ENCODE data around the gene POLQ. TPM values are rescaled to one million over a fixed set of nuclear protein-coding genes. Genes with fewer than 3 reads are reported as not detected.

Gene POLQ
- total and polyA plus RNA-seq, 4 donors, result 0.10 to 13.2 (median 0.22) TPM

- H3K4me3 ChIP-seq (ENCODE audit: low read depth in 1 of 3, low read length in 3 of 3), result no peak overlapping the region
- WGBS, result 97% methylated on average over 1 of the region's 1 CpG
- TF ChIP-seq RAD21 (IDR thresholded peaks at IDR 0.05) (no peak), FOXA2 (IDR thresholded peaks at IDR 0.05) (no peak), YY1 (IDR thresholded peaks at IDR 0.05) (no peak), TAF1 (conservative IDR thresholded peaks at IDR 0.05) (no peak), FOXA1 (IDR thresholded peaks at IDR 0.05) (no peak), GABPA (IDR thresholded peaks at IDR 0.05 in 1 of 2, conservative IDR thresholded peaks at IDR 0.05 in 1 of 2) (no peak), CTCF (IDR thresholded peaks at IDR 0.05; ENCODE audit: low read depth, low read length, missing input control) (no peak), JUND (IDR thresholded peaks at IDR 0.05) (no peak), EGR1 (IDR thresholded peaks at IDR 0.05; ENCODE audit: low read depth in 2 of 2) (no peak), MAX (IDR thresholded peaks at IDR 0.05) (no peak), HNF4G (IDR thresholded peaks at IDR 0.05) (no peak)
- TF ChIP-seq, protein P1, sequence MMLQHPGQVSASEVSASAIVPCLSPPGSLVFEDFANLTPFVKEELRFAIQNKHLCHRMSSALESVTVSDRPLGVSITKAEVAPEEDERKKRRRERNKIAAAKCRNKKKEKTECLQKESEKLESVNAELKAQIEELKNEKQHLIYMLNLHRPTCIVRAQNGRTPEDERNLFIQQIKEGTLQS (IDR thresholded peaks at IDR 0.05), result no peak
- TF ChIP-seq, protein P2, sequence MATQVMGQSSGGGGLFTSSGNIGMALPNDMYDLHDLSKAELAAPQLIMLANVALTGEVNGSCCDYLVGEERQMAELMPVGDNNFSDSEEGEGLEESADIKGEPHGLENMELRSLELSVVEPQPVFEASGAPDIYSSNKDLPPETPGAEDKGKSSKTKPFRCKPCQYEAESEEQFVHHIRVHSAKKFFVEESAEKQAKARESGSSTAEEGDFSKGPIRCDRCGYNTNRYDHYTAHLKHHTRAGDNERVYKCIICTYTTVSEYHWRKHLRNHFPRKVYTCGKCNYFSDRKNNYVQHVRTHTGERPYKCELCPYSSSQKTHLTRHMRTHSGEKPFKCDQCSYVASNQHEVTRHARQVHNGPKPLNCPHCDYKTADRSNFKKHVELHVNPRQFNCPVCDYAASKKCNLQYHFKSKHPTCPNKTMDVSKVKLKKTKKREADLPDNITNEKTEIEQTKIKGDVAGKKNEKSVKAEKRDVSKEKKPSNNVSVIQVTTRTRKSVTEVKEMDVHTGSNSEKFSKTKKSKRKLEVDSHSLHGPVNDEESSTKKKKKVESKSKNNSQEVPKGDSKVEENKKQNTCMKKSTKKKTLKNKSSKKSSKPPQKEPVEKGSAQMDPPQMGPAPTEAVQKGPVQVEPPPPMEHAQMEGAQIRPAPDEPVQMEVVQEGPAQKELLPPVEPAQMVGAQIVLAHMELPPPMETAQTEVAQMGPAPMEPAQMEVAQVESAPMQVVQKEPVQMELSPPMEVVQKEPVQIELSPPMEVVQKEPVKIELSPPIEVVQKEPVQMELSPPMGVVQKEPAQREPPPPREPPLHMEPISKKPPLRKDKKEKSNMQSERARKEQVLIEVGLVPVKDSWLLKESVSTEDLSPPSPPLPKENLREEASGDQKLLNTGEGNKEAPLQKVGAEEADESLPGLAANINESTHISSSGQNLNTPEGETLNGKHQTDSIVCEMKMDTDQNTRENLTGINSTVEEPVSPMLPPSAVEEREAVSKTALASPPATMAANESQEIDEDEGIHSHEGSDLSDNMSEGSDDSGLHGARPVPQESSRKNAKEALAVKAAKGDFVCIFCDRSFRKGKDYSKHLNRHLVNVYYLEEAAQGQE (IDR thresholded peaks at IDR 0.05), result no peak
- TF ChIP-seq, protein P3, sequence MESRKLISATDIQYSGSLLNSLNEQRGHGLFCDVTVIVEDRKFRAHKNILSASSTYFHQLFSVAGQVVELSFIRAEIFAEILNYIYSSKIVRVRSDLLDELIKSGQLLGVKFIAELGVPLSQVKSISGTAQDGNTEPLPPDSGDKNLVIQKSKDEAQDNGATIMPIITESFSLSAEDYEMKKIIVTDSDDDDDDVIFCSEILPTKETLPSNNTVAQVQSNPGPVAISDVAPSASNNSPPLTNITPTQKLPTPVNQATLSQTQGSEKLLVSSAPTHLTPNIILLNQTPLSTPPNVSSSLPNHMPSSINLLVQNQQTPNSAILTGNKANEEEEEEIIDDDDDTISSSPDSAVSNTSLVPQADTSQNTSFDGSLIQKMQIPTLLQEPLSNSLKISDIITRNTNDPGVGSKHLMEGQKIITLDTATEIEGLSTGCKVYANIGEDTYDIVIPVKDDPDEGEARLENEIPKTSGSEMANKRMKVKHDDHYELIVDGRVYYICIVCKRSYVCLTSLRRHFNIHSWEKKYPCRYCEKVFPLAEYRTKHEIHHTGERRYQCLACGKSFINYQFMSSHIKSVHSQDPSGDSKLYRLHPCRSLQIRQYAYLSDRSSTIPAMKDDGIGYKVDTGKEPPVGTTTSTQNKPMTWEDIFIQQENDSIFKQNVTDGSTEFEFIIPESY (IDR thresholded peaks at IDR 0.05), result no peak
These were observed 63.1 kb downstream of the POLQ start for GRCh38 chr3:121482660-121483059.

GRCh38 chr3:121481106-121481880, 64.5 kb downstream of the POLQ start:
- H3K9me3 ChIP-seq (ENCODE audit: control insufficient read depth in 4 of 4, low read length in 3 of 4), result no peaks in the 10 kb centered on the region
- DNase-seq (ENCODE audit: low spot score), result no peak
- no peaks in the 10 kb centered on the region for H3K36me3 ChIP-seq (ENCODE audit: control insufficient read depth in 4 of 4, insufficient read depth in 3 of 4, low read depth in 1 of 4, low read length in 3 of 4)
- no peaks in the 10 kb centered on the region for H3K4me1 ChIP-seq (ENCODE audit: control insufficient read depth in 4 of 4, insufficient read depth in 4 of 4, low read length in 3 of 4)
- no peak overlapping the region for H3K27ac ChIP-seq (ENCODE audit: low read depth in 1 of 2, low read length in 2 of 2)
- WGBS, result 89% methylated on average over 3 of the region's 3 CpGs
- no peak overlapping the region for H3K4me3 ChIP-seq (ENCODE audit: low read depth in 1 of 3, low read length in 3 of 3)
- H3K9ac ChIP-seq (ENCODE audit: low read depth in 1 of 2, low read length in 2 of 2), result no peak overlapping the region
- H3K27me3 ChIP-seq (ENCODE audit: control insufficient read depth in 4 of 4, insufficient read depth in 4 of 4, low read length in 3 of 4), result no peaks in the 10 kb centered on the region
- TF ChIP-seq RAD21 (IDR thresholded peaks at IDR 0.05), result no peak
- no peak for TF ChIP-seq FOXA1 (IDR thresholded peaks at IDR 0.05)
- TF ChIP-seq SP1 (IDR thresholded peaks at IDR 0.05), result no peak
- TF ChIP-seq, protein P2 (IDR thresholded peaks at IDR 0.05), result no peak
- TF ChIP-seq, protein P1 (IDR thresholded peaks at IDR 0.05), result no peak
- TF ChIP-seq FOXA2 (IDR thresholded peaks at IDR 0.05), result no peak
- TF ChIP-seq GABPA (IDR thresholded peaks at IDR 0.05 in 1 of 2, conservative IDR thresholded peaks at IDR 0.05 in 1 of 2), result no peak
- no peak for TF ChIP-seq EGR1 (IDR thresholded peaks at IDR 0.05; ENCODE audit: low read depth in 2 of 2)
- TF ChIP-seq CTCF (IDR thresholded peaks at IDR 0.05; ENCODE audit: low read depth, low read length, missing input control), result no peak
- no peak for TF ChIP-seq JUND (IDR thresholded peaks at IDR 0.05)

More at GRCh38 chr3:121482660-121483059, 63.1 kb downstream of the POLQ start:
- no peak for DNase-seq (ENCODE audit: low spot score)
- no peaks in the 10 kb centered on the region for H3K4me1 ChIP-seq (ENCODE audit: control insufficient read depth in 4 of 4, insufficient read depth in 4 of 4, low read length in 3 of 4)
- H3K9ac ChIP-seq (ENCODE audit: low read depth in 1 of 2, low read length in 2 of 2), result no peak overlapping the region
- no peaks in the 10 kb centered on the region for H3K9me3 ChIP-seq (ENCODE audit: control insufficient read depth in 4 of 4, low read length in 3 of 4)
- no peaks in the 10 kb centered on the region for H3K36me3 ChIP-seq (ENCODE audit: control insufficient read depth in 4 of 4, insufficient read depth in 3 of 4, low read depth in 1 of 4, low read length in 3 of 4)
- no peak overlapping the region for H3K27ac ChIP-seq (ENCODE audit: low read depth in 1 of 2, low read length in 2 of 2)
- H3K27me3 ChIP-seq (ENCODE audit: control insufficient read depth in 4 of 4, insufficient read depth in 4 of 4, low read length in 3 of 4), result no peaks in the 10 kb centered on the region
